ENCODE results near the gene ULK1.
"Not testable (repeated sequence)": the region's sequence is repeated elsewhere in the genome, so short reads cannot be mapped to it uniquely, and the experiment has no call there.

Gene ULK1

DNA sequence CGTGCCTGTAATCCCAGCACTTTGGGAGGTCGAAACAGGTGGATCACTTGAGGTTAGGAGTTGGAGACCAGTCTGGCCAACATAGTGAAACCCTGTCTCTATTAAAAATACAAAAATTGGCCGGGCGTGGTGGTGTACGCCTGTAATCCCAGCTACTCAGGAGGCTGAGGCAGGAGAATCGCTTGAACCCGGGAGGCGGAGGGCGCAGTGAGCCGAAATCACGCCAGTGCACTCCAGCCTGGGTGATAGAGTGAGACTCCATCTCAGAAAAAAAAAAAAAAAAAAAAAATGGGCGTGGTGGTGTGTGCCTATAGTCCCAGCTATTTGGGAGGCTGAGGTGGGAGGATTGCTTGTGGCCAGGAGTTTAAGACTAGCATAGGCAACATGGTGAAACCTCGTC is 60.0 kb downstream of the ULK1 start:
- H3K27ac ChIP-seq, H3K4me3 ChIP-seq: not testable (repeated sequence)

DNA sequence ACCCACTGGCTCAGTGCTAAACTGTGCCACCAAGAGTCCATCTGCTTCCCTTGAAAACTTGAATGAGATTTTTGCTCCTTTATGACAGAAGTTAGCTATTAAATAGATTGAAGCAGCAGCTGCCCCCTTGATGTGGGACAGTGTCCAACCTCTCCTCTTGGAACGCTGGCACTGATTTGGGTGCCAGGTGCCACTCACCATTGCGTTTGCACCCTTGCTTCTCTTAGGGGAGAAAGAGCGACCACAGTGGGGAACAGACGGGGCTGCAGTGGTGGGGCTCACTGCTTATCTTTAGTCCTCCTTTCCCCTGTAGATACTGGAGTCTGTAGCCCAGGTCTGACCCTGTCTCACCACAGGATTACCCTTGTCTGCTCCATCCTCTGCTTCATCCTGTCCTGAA is 64.7 kb downstream of the ULK1 start:
- Histone ChIP-seq H3K4me3 (no peak overlapping the region), H3K27ac (no peak overlapping the region)

DNA sequence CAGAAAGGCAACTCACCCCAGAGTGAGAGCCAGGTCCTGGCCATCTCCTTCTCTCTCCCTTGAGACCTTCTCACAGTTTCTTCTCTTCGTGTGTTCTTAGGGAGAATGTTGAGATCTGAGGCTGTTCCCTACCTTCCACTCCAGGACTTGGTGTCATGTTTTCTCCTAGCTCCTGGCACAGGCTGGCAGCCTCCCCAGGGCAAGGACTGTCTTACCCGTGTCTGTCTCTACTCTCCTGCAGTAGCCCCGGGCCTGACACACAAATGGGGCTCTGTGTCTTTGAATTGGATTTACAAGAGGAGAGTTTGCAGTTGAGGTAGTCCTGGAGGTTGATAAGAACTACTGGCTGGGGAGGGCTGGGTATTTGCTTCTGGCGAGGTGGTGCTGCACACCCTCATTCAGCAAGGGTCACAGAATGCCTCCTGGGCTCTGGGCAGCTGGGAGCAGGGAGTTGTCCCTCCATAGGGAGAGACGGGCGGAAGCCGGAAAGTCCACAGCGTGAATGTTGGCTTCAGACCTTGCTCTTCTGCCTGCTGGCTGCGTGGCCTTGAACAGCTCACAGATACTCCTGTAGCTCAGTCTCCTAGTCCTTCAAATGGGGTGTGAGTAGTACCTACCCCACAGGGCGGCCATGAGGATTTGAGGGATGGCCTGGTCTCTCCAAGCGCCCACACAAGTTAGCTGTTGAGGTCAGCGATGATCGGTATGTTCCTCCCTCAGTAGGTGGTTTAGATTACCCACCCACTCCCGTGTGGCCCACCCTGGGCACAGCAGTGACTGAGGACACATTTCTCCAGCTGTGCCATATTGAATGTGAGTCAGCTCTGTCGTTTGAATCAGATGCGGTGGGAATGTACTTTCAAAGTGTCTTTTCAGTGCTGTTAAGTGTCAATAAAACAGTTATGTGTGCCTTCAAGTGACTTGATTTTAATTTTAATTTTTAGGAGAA is 65.5 kb downstream of the ULK1 start:
- peak overlapping the region in 1 of 21 experiments; percentile 4 for H3K27ac ChIP-seq
- no peak overlapping the region for H3K4me3 ChIP-seq

DNA sequence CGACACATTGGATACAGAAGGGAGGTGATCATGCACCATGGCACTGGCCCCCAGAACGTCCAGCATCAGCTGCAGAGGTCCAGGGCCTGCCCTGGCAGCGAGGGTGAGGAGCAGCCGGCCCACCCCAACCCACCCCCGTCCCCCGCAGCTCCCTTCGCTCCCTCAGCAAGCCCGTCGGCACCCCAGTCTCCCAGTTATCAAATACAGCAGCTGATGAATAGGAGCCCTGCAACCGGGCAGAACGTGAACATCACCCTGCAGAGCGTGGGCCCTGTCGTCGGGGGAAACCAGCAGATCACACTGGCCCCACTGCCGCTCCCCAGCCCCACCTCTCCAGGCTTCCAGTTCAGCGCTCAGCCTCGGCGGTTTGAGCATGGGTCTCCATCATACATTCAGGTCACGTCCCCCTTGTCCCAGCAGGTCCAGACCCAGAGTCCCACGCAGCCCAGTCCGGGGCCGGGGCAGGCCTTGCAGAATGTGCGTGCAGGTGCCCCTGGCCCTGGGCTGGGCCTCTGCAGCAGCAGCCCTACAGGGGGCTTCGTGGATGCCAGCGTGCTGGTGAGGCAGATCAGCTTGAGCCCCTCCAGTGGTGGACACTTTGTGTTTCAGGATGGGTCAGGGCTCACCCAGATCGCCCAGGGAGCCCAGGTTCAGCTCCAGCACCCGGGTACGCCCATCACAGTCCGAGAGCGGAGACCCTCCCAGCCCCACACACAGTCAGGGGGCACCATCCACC is 66.3 kb downstream of the ULK1 start:
- not testable (repeated sequence) for H3K4me3 ChIP-seq, H3K27ac ChIP-seq

DNA sequence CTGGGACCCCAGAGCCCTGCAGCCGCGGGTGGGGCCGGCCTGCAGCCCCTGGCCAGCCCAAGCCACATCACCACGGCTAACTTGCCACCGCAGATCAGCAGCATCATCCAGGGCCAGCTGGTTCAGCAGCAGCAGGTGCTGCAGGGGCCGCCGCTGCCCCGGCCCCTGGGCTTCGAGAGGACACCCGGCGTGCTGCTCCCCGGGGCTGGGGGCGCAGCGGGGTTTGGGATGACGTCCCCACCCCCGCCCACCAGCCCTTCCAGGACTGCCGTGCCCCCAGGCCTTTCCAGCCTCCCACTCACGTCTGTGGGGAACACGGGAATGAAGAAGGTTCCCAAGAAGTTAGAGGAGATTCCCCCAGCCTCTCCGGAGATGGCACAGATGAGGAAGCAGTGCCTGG is 66.9 kb downstream of the ULK1 start:
- H3K27ac ChIP-seq, H3K4me3 ChIP-seq: not testable (repeated sequence)

DNA sequence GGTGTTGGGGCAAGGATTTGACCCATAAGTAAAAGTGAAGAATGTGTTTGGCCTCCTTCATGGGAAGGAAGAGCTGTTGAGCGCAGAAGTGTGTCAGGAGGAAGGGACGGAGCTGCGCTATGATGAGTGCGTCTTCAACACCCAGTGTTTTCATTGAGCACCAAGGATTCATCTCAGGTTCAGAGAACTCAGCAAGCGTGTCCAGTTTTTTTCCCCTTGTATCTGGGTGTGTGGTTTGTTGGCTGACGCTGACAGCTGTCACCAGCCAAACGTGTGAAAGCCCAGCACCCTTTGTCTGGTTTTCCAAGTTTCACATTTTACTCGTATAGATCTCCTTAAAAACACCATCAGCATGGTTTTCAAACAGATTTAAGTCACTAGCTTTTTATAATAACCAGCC is 67.6 kb downstream of the ULK1 start:
- H3K4me3 ChIP-seq, result no peak overlapping the region
- no peak overlapping the region for H3K27ac ChIP-seq

DNA sequence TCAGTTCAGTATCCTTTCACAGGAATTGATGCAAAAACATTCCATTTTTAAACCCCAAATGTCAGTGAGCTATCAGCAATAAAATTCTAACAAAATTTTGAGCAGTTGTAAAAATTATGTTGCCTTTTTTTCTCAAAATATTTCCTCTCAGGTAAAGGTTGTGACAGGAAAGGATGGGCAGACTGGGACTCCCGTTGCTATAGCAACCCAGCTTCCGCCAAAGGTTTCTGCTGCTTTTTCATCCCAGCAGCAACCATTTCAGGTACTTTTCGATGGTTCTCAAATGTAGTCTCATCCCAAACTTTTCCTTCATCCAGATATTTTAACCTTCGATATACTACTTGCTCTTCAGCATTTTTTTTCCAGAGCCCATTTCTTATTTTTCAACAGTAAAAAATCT is 69.0 kb downstream of the ULK1 start:
- Histone ChIP-seq H3K4me3 (no peak overlapping the region), H3K27ac (no peak overlapping the region)

DNA sequence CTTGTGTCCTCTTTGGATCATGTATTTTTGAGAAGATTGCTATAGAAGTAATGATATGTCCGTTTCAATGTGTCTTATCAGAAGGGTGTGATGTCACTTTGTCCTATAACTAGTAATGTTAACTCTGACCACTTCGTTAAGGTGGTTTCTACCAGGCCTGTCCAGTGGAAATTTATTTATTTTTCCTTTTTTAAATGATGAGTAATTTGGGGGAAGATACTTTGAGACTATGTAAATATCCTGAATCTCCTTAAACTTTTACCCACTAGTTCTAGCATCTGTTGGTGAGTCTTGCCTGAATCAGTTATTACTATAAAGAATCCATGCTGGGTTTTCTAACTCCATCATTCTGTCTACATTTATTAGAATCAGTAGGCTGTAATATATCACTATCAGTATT is 70.7 kb downstream of the ULK1 start:
- H3K27ac ChIP-seq, result no peak overlapping the region
- H3K4me3 ChIP-seq, result no peak overlapping the region

DNA sequence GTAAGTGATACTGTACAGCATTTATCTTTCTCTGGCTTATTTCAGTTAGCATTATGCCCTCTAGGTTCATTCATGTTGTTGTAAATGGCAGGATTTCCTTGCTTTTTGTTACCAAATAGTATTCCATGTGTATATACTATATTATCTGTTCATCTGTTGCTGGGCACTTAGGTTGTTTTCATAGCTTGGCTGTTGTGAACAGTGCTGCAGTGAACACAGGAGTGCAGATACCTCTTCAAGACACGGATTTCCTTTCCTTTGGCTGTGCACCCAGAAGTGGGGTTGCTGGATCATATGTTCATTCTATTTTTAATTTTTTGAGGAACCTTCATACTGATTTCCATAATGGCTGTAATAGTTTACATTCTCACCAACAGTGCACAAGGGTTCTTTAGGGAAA is 76.8 kb downstream of the ULK1 start:
- Histone ChIP-seq H3K27ac (no peak overlapping the region), H3K4me3 (no peak overlapping the region)
